Right lobe of liver (tissue), 4 donors: ENCODE measurements around the gene LLGL1.

Source experiments
- POLR2A ChIP-seq: fragments of 450-650 bp; IDR thresholded peaks from one replicate; pipeline ENCODE4 v1.6.1; 2017; ENCODE audit warnings: antibody characterized with exemption, mild to moderate bottlenecking
- TF ChIP-seq, protein P1 (sequence below), 4 donors: fragments of 200-600 bp in 3 of 4; fragments of 450-650 bp in 1 of 4; IDR thresholded peaks; one replicate each; pipeline versions ENCODE4 v1.5.1 to v1.8.0; 2016 to 2022; ENCODE audit warnings: antibody characterized with exemption in 4 of 4, mild to moderate bottlenecking in 2 of 4
- donor health status: DM: no; HTN: no; CAD: no.
- donor health status: DM: no; HTN: no; CAD: no.
- donor health status: DM: no; HTN: yes; CAD: no.

DNA sequence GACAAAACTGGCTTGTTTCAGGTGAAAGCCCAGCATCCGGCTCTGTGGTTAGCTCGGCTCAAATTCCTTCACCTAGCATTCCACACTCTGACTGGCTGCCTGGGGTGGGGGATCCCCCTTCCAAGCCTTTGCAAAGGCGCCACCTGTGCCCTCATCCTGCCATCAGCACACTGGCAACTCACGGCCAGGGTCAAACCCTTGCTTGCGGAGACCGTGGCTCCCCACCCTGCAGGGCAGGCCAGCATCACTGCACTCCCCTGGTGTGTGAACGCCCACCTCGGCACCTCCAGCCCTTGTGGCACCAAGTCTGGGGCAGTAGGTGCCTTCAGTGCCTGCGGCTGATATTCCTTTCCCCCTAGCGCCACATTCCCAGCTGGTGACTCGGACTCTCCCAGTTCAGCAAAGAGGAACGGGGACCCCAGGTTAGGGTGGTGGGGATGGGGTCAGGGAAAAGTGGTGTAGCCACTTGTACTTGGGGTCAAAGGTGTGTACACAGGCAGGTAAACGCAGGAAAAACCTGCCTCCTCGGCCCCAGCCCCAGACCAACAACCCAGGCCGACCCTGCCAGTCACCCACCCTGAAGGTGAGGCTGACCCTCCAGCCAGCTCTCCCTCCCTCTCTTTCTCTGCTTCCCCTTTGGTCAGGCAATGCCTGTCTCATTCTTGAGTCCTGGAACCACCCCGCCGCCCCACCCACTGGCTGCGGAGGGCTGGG is 32.0 kb downstream of the LLGL1 start:
- TF ChIP-seq, protein P1, sequence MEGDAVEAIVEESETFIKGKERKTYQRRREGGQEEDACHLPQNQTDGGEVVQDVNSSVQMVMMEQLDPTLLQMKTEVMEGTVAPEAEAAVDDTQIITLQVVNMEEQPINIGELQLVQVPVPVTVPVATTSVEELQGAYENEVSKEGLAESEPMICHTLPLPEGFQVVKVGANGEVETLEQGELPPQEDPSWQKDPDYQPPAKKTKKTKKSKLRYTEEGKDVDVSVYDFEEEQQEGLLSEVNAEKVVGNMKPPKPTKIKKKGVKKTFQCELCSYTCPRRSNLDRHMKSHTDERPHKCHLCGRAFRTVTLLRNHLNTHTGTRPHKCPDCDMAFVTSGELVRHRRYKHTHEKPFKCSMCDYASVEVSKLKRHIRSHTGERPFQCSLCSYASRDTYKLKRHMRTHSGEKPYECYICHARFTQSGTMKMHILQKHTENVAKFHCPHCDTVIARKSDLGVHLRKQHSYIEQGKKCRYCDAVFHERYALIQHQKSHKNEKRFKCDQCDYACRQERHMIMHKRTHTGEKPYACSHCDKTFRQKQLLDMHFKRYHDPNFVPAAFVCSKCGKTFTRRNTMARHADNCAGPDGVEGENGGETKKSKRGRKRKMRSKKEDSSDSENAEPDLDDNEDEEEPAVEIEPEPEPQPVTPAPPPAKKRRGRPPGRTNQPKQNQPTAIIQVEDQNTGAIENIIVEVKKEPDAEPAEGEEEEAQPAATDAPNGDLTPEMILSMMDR (IDR thresholded peaks at IDR 0.05): no peak
- no peak for TF ChIP-seq POLR2A
